GM18508 (cell line): Measurements from ENCODE around the gene ALX4.

ENCODE experiments used
- ATAC-seq: cut with Tn5 transposase; IDR thresholded peaks from one replicate; pipeline ENCODE4 v1.9.1; 2021; ENCODE audit warnings: moderate number of reproducible peaks; ENCODE audit not compliant: insufficient read depth, unreplicated experiment

The ALX4 gene

DNA sequence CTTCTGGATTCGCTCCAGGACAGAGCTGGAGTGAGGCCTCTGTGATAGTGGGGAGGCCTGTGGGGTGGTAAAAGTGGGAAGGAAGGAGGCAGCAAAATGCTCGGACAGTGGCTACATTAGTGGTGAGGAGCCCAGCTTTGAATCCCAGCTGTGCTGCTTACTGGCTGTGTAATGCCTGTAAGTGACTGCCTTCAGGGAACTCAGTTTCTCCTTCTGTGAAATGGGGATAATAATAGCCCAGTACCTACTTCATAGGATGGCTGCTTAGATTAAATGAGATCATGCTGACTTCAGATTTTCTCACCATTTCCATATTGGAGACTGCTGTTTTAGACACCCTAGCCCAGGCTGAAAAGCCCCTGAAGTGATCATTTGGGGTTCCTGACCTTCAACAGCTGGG, 8.4 kb upstream of the ALX4 start:
- no peak for ATAC-seq

DNA sequence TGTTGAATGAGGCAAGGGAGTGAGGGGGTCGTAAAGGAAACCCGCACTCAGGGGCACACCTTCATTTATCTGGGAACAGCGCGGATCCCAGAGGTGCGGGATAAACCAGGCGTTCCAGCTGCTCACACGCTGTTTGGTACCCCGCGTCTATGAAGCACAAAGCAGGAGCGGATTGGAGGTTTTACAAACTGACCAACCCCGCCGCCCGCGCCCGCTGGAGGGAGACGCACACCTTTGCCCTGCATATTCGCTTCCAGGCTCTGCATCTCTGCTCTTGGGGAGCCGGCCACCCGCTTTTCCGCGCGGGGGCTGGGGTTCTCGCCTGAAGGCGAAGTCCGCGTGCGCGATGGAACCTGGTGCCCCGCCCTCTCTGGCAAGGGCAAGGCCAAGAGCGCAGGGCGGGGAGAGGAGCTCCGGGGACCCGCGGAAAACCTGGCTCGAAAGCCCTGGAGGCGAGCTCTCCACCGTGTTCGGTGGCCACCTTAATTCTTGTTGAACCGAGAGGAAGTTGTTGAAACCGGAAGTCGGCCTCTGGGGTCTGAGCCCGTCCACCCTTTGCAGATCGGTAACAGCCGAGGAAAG, 6.8 kb upstream of the ALX4 start:
- ATAC-seq, result no peak

DNA sequence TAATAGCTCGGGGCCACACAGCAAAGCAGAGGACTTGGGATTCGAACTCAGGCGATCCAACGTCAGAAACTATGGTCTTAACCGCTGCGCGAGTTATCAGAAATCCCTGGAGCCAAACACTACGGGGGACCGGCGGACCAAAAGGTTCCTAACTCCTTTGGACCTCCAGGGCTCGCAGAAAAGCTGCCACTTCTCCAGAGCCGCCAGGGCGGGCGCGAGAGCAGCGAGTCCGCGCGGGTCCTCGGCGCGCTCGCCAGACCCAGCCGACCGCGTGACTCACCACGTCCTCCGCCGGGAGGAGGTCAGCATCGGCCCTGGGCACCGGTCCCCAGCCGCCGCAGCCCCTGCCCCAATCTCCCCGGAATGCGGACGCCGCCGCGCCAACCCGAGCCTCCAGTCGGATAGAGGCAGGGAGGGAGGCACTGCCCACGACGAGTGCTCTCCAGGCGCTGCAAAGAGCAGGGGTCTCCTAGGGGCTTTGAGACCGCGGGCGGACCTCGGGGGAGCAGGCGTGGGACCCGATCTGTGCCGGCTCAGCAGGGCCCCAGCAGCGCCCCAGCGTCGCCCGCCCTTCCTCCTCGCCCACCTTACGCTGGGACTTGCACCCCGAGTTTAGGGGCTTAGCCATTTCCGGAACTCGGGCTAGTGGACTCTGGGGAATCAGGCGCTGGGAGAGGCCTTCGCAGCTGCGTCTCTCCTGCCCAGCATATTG, 6.2 kb upstream of the ALX4 start:
- no peak for ATAC-seq

DNA sequence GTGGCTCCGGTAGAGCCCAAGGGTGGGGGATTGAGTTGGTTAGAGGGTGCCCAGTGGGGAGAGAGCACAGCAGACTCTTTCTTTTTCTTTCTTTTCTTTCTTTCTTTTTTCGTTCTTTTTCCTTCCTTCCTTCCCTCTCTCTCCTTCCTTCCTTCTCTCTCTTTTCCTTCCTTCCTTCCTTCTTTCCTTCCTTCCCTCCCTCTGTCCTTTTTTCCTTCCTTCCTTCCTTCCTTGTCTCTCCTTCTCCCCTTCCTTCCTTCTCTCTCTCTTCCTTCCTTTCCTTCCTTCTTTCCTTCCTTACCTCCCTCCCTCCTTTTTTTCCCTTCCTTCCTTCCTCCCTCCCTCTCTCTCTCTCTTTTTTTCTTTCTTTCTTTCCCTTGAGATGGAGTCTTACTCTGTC, 4.8 kb upstream of the ALX4 start:
- no peak for ATAC-seq

DNA sequence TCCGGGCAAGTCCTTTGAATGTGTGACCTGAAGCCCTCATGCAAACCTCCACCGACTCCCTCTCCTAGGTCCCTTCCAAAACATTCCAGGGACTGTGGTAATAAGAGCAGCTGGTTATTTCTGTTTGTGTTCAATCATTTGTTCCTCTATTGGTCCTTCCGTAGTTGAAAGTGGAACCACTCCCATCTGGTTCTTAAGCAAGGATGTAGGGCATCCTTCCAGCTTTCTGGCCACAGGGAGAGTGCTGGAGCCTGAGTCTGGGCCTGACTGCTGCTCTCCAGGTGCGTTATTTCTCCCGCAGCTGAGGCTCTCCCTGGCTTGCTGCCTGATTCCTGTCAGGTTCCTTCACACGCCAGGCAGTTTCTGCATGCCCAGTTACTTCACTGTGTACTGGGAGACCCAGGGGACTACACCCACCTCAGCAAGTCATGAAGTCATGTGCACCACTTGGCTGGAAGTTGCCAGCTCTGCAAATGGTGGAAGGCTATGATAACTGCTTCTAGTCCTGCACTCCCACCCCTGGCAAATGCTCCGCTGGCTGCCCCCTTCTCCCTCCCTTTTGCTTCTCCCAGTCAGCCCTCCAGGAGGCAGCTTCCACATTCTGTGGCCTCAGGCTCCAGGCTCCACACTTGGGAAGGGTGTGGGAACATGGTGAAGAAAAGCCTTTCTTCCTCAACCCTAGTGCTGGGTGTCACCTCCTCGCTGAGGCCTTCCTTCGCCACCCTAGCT, 4.0 kb upstream of the ALX4 start:
- ATAC-seq, result no peak

- no peak for ATAC-seq
Observed at GRCh38 chr11:44312876-44313275, 2.9 kb upstream of the ALX4 start.

- ATAC-seq, result no peak
Observed at GRCh38 chr11:44311339-44312261, 1.7 kb upstream of the ALX4 start.

DNA sequence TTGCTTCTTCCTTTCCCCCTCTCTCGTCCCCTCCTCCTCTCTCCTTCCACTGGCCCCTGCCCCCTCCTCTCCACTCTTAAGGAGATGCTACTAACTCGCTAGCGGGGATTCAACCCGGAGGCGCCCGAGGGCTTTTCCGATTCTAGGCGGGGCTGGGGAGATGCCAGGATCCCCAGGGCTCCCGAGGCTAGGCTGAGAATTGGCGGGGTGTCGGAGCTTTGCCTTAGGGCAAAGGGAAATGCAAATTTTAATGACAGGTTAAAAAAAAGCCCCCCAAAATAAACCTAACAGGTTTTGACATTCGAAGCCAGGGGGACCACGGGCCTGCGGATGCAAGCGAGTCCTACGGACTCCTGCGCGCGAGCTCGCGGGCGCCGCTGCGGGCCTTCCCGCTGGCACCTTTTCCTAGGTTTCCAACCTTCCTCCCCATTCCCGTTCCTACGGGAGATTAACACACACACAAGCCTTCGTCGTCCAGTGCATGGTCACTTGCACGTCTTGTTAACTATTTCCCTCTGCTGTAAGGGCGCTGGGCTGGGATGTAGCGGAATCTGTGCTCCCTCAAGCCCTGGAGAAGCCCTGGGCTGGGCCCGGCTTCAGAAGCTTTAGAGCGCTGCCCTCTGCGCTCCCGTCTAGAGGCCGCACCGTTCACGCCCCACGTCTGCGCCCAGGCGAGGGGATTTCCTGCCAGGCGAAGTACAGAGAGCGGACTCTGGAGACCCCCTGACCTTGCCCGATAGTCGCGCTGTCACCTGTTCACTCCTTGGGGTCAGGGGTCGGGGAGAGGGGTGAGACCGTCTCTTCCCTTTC, 729 bp upstream of the ALX4 start:
- no peak for ATAC-seq

DNA sequence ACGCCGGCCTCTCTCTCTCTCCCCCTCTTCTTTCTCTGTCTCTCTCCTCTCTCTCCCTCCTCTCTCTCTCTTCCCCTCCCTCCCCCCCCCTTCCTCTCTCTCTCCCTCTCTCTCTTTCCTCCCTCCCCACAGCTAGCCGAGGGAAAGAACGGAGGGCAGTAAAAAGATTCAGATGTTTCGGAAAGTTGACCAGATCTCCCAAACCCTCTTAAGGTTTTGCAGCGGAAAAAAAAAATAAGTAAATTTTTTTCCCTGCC, 195 bp upstream of the ALX4 start:
- no peak for ATAC-seq

DNA sequence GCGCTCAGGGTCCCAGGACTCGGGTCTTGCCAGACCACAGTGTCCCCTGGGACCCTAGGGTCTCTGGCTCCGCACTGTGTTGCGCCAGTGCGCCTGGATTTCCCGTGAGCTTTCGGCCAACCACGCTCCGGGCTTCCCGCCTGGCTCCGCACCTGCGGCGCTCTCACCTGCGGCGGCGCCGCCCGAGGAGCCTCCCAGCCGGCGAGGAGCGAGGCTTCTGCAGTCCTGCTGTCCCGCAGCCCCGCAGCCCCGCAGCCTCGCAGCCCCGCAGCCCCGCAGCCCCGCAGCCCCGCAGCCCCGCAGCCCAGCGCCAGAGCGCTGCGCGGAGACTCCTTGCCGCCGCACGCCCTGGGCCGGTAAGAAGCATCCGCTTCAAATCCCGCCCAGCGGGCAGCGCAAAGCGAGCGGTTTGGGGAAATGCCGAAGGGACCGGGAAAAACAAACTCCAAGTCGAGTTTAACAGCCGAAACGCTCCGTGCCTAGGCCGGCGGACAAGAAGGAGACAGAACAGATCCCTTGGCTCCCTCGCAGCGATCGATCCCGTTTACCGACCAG, 939 bp downstream of the ALX4 start:
- no peak for ATAC-seq

- ATAC-seq, result no peak
Observed at GRCh38 chr11:44308256-44308922, 1.6 kb downstream of the ALX4 start.

- no peak for ATAC-seq
Observed at GRCh38 chr11:44307340-44308099, 2.4 kb downstream of the ALX4 start.

GRCh38 chr11:44306918-44307244, 3.1 kb downstream of the ALX4 start:
- ATAC-seq, result no peak

DNA sequence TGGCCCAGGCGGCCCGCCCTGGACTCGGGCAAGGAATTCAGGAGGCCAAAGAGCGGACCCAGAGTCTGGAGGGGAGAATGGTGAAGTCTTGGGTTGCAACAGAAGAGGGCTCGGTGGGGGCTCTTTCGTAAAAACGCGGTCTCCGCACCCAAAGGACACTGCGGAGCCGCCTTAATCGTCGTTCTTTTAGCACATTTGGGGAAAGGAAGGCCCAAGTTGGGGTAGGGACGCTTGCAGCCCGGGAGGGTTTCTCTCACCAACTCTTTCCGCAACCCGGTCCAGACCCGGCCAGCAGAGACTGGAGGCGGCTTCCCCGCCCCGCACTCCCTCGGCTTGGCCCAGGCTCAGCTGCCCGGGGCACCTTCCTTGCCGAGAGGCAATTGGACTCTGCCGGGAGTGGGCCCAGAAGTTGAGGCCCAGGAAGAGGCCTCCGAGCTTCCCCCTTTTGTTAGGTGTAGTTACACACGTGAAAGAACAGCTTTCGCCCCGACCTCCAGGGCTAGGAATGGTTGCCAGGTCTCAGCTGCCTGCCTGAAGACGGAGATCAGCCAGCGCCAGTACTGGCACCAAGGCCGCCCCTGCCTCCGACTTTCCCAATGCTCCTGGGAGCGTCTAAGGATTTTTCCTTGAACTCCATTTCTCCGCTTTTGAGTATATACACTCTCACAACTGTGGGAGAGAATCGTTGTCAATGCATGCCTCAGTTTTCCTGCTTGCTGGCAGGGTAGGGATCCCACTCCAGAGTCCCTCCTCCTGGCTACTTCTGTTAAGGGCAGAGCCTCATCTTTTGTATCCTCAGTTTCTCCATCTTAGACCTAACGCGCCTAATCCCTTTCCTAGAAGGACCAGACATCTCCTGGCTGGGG, 3.7 kb downstream of the ALX4 start:
- ATAC-seq, result no peak

- no peak for ATAC-seq
Observed at GRCh38 chr11:44305470-44306051, 4.4 kb downstream of the ALX4 start.

- ATAC-seq, result no peak
Observed at GRCh38 chr11:44305026-44305469, 4.9 kb downstream of the ALX4 start.
